ENCODE measurements around the gene DDX25. TPM values are rescaled to one million over a fixed set of nuclear protein-coding genes. Genes with fewer than 3 reads are reported as not detected.

Gene DDX25
- total and polyA plus RNA-seq, 2 of the 8 experiments (the other 6 are each of a cell fraction or from before 2014, with no cell fraction given): 17.6 to 17.9 TPM

DNA sequence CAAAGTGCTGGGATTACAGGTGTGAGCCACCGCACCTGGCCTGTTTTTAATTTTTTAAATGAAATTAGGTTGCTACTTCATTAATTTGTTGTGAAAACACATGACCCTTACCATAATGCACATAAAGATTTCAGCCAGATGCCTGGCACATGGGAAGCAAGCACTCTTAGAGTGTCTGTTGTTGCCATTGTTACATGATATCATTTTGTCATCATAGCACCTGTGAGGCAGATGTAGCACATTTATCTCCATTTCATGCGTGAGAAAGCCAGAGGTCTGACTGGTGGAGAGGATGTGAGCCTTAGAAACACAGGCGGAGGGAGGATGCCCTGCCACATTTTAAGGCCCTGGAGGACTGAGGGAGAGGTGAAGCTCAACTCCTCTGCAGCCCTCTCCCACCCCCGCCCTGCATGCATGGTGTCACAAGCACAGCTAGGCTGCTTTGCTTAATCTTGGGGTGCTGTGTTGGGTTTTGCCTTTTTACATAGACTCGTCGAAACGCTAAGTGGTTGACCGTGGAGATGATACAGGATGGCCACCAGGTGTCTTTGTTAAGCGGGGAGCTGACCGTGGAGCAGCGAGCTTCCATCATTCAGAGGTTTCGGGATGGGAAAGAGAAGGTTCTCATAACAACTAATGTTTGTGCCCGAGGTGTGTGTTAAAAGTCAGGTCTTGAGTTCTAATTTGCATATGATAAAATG lies 14.0 kb downstream of the DDX25 start:
- H3K23me2 ChIP-seq (ENCODE audit: low read depth, low read length): no peaks in the 10 kb centered on the region
- no peak overlapping the region for H2BK5ac ChIP-seq (ENCODE audit: low read depth, low read length)
- H3K27ac ChIP-seq (ENCODE audit: low read depth, low read length): no peak overlapping the region
- H4K8ac ChIP-seq (ENCODE audit: extremely low read depth, insufficient read depth, low read length): no peak overlapping the region
- POLR2A ChIA-PET (ENCODE audit: partially characterized antibody): interaction anchor here (0.9 to 1.8 kb wide), 4 partner anchors 15 to 289 kb away, joined by 3 read pairs; partner anchors contain the start of gene PUS3
- no peaks in the 10 kb centered on the region for H4K20me1 ChIP-seq (replicated peaks in 1 of 2; ENCODE audit: control insufficient read depth in 1 of 2, insufficient read depth in 2 of 2, low read length in 2 of 2)
- H3K56ac ChIP-seq (replicated peaks; ENCODE audit: insufficient read length, low read depth, low read length): no peak overlapping the region
- no peaks in the 10 kb centered on the region; a peak in 1 of 8 replicates for H3K36me3 ChIP-seq (ENCODE audit: control insufficient read depth in 2 of 4, insufficient read depth in 4 of 4, low read length in 3 of 4)
- H2BK15ac ChIP-seq (ENCODE audit: low read length): no peak overlapping the region
- H3K23ac ChIP-seq (ENCODE audit: insufficient read length): no peak overlapping the region
- H3K9ac ChIP-seq (replicated peaks in 1 of 4; ENCODE audit: extremely low read depth in 1 of 4, low read depth in 3 of 4, low read length in 3 of 4): no peak overlapping the region; a peak in 1 of 7 replicates
- H3K18ac ChIP-seq (ENCODE audit: extremely low read depth, low read length): no peak overlapping the region
- CTCF ChIA-PET (ENCODE audit: partially characterized antibody): interaction anchor here (0.7 to 4.1 kb wide), 30 partner anchors 9 to 347 kb away, joined by 3 to 29 read pairs (median 4); partner anchors contain the start of gene CDON
- H3K14ac ChIP-seq (ENCODE audit: insufficient read length): no peak overlapping the region
- no peak overlapping the region for H3K4ac ChIP-seq (replicated peaks; ENCODE audit: insufficient read length, low read depth, low read length)
- no peaks in the 10 kb centered on the region for H3K79me1 ChIP-seq (ENCODE audit: low read depth, low read length)
- TF ChIP-seq RAD21 (IDR thresholded peaks at IDR 0.05 in 1 of 2, conservative IDR thresholded peaks at IDR 0.05 in 1 of 2; ENCODE audit: low read depth in 2 of 2, low read length in 2 of 2) (peak; percentile 32 to 33; a peak in 3 of 4 replicates), SIX5 (IDR thresholded peaks at IDR 0.05; ENCODE audit: low read depth, low read length) (no peak)
- TF ChIP-seq, protein P1, sequence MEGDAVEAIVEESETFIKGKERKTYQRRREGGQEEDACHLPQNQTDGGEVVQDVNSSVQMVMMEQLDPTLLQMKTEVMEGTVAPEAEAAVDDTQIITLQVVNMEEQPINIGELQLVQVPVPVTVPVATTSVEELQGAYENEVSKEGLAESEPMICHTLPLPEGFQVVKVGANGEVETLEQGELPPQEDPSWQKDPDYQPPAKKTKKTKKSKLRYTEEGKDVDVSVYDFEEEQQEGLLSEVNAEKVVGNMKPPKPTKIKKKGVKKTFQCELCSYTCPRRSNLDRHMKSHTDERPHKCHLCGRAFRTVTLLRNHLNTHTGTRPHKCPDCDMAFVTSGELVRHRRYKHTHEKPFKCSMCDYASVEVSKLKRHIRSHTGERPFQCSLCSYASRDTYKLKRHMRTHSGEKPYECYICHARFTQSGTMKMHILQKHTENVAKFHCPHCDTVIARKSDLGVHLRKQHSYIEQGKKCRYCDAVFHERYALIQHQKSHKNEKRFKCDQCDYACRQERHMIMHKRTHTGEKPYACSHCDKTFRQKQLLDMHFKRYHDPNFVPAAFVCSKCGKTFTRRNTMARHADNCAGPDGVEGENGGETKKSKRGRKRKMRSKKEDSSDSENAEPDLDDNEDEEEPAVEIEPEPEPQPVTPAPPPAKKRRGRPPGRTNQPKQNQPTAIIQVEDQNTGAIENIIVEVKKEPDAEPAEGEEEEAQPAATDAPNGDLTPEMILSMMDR (IDR thresholded peaks at IDR 0.05; ENCODE audit: control extremely low read depth in 1 of 3, insufficient read depth in 1 of 3, low read depth in 1 of 3, low read length in 3 of 3): peak; percentile 24 to 53 (median 42); a peak in 2 of 4 replicates
- 88% methylated on average over 13 of the region's 13 CpGs; no CpG with 5 or more reads in 1 of the 2 experiments for WGBS, 2 experiments (ENCODE audit: extremely low coverage in 1 of 2, insufficient coverage in 1 of 2, insufficient read length in 1 of 2, insufficient replicate concordance in 2 of 2, low coverage in 1 of 2, low lambda C conversion rate in 2 of 2, missing lambda C conversion rate in 1 of 2)
- no peak overlapping the region for H4K91ac ChIP-seq (replicated peaks; ENCODE audit: insufficient read length, low read length)
- H3K79me2 ChIP-seq (ENCODE audit: control insufficient read depth in 1 of 2, insufficient read depth in 2 of 2, low read length in 2 of 2): no peaks in the 10 kb centered on the region
- 0 out of 4 replicates have a peak overlapping the region, but pooled peaks of 1 of the 2 experiments have one; percentile 33 for H3K4me2 ChIP-seq (ENCODE audit: insufficient read depth in 1 of 2, low read depth in 2 of 2, low read length in 2 of 2)
- no peaks in the 10 kb centered on the region; a peak in 2 of 7 replicates for H3K27me3 ChIP-seq (replicated peaks in 1 of 4; ENCODE audit: control insufficient read depth in 3 of 4, extremely low read depth in 1 of 4, insufficient read depth in 3 of 4, low read length in 3 of 4)
- H2BK20ac ChIP-seq (ENCODE audit: low read length): no peak overlapping the region
- H4K5ac ChIP-seq (ENCODE audit: insufficient read length, low read depth, low read length): no peak overlapping the region
- no peak overlapping the region for H2BK12ac ChIP-seq (ENCODE audit: low read depth, low read length)
- DNase-seq (ENCODE audit: low read depth in 1 of 2, low spot score in 2 of 2) (no peak), FAIRE-seq (peak; percentile 66)
- no peak overlapping the region for H2AK5ac ChIP-seq (ENCODE audit: low read depth, low read length)
- H2AFZ ChIP-seq (ENCODE audit: low read length): no peak overlapping the region
- no peaks in the 10 kb centered on the region for H3K9me3 ChIP-seq (ENCODE audit: insufficient read depth in 2 of 2, low read depth in 1 of 2, low read length in 1 of 2)
- H2BK120ac ChIP-seq (replicated peaks; ENCODE audit: low read depth, low read length): no peak overlapping the region
- H3K4me3 ChIP-seq (ENCODE audit: extremely low read depth in 1 of 4, insufficient read depth in 2 of 4, low read depth in 3 of 4, low read length in 4 of 4): no peak overlapping the region
- H3K4me1 ChIP-seq (replicated peaks in 1 of 4; ENCODE audit: control insufficient read depth in 3 of 4, insufficient read depth in 4 of 4, low read length in 3 of 4): no peaks in the 10 kb centered on the region
